Activated CD8-positive, alpha-beta T cell treated with anti-CD3 and anti-CD28 coated beads for 36 hours (primary cell): Measurements from ENCODE around the gene DIS3L2. TPM values are rescaled to one million over a fixed set of nuclear protein-coding genes. Genes with fewer than 3 reads are reported as not detected.

ENCODE experiments used
- ATAC-seq: fragments of 200-7000 bp; cut with Tn5 transposase; one replicate; pipeline ENCODE4 v1.10.0; 2021; ENCODE audit warnings: mild to moderate bottlenecking, moderate library complexity
- CTCF ChIA-PET: fragments of 350-600 bp; sonication (Branson Sonifier 250); formaldehyde crosslinking; loops from one replicate; lab custom pipeline; 2021; ENCODE audit warnings: antibody characterized with exemption; lab: Charles Lee
- POLR2A ChIA-PET: fragments of 350-600 bp; sonication (Branson Sonifier 250); formaldehyde crosslinking; loops from one replicate; lab custom pipeline; 2021; ENCODE audit warnings: antibody characterized with exemption; lab: Charles Lee
- DNase-seq: peaks from one replicate; pipeline ENCODE4 v3.0.0-alpha.2; 2020
- H3K27ac Mint-ChIP-seq: one replicate; pipeline ENCODE4 v1.8.0; 2021; ENCODE audit warnings: mild to moderate bottlenecking, mixed read lengths
- H3K27me3 Mint-ChIP-seq: one replicate; pipeline ENCODE4 v1.8.0; 2021; ENCODE audit warnings: mixed read lengths
- H3K36me3 Mint-ChIP-seq: one replicate; pipeline ENCODE4 v1.8.0; 2021; ENCODE audit warnings: low read depth, mixed read lengths
- H3K4me1 Mint-ChIP-seq: one replicate; pipeline ENCODE4 v1.8.0; 2021; ENCODE audit warnings: low read depth, mixed read lengths
- H3K4me3 Mint-ChIP-seq: one replicate; pipeline ENCODE4 v1.8.0; 2021; ENCODE audit warnings: mild to moderate bottlenecking, moderate library complexity, mixed read lengths
- H3K9me3 Mint-ChIP-seq: one replicate; pipeline ENCODE4 v1.8.0; 2021; ENCODE audit warnings: mixed read lengths
- CTCF ChIP-seq: fragments of 200-600 bp; IDR thresholded peaks from one replicate; pipeline ENCODE4 v1.8.0; 2022; ENCODE audit warnings: antibody characterized with exemption, mild to moderate bottlenecking
- intact Hi-C: fragments of 100-400 bp; cut with micrococcal nuclease; formaldehyde crosslinking; loops from one replicate; pipeline ENCODE4 v1.10.0; 2022
- total RNA-seq, 2 experiments: library from RNA; stranded (reverse); gene quantifications; one replicate each; pipeline ENCODE4 v1.2.3, GENCODE V29; 2021

The DIS3L2 gene
- total RNA-seq, 2 experiments from 2014 or later: 26.5 to 27.2 TPM

- ChIA-PET CTCF (interaction anchor here (0.9 to 3.1 kb wide), 6 partner anchors 8 to 394 kb away, joined by 3 to 12 read pairs (median 4); no protein-coding TSS in a partner anchor), POLR2A (no interaction called here)
- no peaks in the 10 kb centered on the region for H3K9me3 Mint-ChIP-seq
- no peak for ATAC-seq
- H3K27me3 Mint-ChIP-seq: peaks cover 24% of the 10 kb centered on the region
- no peak for DNase-seq
- H3K36me3 Mint-ChIP-seq: no peaks in the 10 kb centered on the region
- no peak for TF ChIP-seq CTCF
- no peak overlapping the region for H3K27ac Mint-ChIP-seq
- peaks cover 10% of the 10 kb centered on the region for H3K4me1 Mint-ChIP-seq
- intact Hi-C loops: no loop called here
- H3K4me3 Mint-ChIP-seq: no peak overlapping the region
These were observed 30.0 kb upstream of the DIS3L2 start for GRCh38 chr2:231931481-231931915.

GRCh38 chr2:231932711-231932970, 28.9 kb upstream of the DIS3L2 start:
- peaks cover 7% of the 10 kb centered on the region for H3K4me1 Mint-ChIP-seq
- TF ChIP-seq CTCF: no peak
- no peak for ATAC-seq
- no peak for DNase-seq
- ChIA-PET CTCF (no interaction called here), POLR2A (no interaction called here)
- no peaks in the 10 kb centered on the region for H3K9me3 Mint-ChIP-seq
- no peak overlapping the region for H3K4me3 Mint-ChIP-seq
- H3K36me3 Mint-ChIP-seq: no peaks in the 10 kb centered on the region
- intact Hi-C loops: no loop called here
- H3K27ac Mint-ChIP-seq: no peak overlapping the region
- peaks cover 13% of the 10 kb centered on the region for H3K27me3 Mint-ChIP-seq

GRCh38 chr2:231932985-231933915, 28.3 kb upstream of the DIS3L2 start:
- no peak for DNase-seq
- no peaks in the 10 kb centered on the region for H3K9me3 Mint-ChIP-seq
- peaks cover 8% of the 10 kb centered on the region for H3K27me3 Mint-ChIP-seq
- ChIA-PET CTCF (interaction anchor here (1.1 kb wide), 1 partner anchor 33 kb away, joined by 3 read pairs; no protein-coding TSS in a partner anchor), POLR2A (no interaction called here)
- no peaks in the 10 kb centered on the region for H3K36me3 Mint-ChIP-seq
- no peak overlapping the region for H3K27ac Mint-ChIP-seq
- intact Hi-C loops: no loop called here
- H3K4me3 Mint-ChIP-seq: no peak overlapping the region
- H3K4me1 Mint-ChIP-seq: peaks cover 7% of the 10 kb centered on the region
- no peak for TF ChIP-seq CTCF
- ATAC-seq: no peak

- ChIA-PET CTCF (interaction anchor here (1.1 to 2.4 kb wide), 2 partner anchors 8 to 34 kb away, joined by 3 to 15 read pairs; partner anchors contain the start of gene NPPC), POLR2A (no interaction called here)
- peaks cover 7% of the 10 kb centered on the region for H3K4me1 Mint-ChIP-seq
- TF ChIP-seq CTCF: no peak
- ATAC-seq (no peak), DNase-seq (no peak)
- no peaks in the 10 kb centered on the region for H3K9me3 Mint-ChIP-seq
- H3K27me3 Mint-ChIP-seq: peaks cover 2% of the 10 kb centered on the region
- H3K27ac Mint-ChIP-seq: no peak overlapping the region
- H3K4me3 Mint-ChIP-seq: no peak overlapping the region
- no peaks in the 10 kb centered on the region for H3K36me3 Mint-ChIP-seq
- intact Hi-C loops: no loop called here
These were observed 27.6 kb upstream of the DIS3L2 start for GRCh38 chr2:231933916-231934401.
